Measurements from ENCODE around the gene GPR89B.
"Not testable (repeated sequence)": the region's sequence is repeated elsewhere in the genome, so short reads cannot be mapped to it uniquely, and the experiment has no call there.

The GPR89B gene

DNA sequence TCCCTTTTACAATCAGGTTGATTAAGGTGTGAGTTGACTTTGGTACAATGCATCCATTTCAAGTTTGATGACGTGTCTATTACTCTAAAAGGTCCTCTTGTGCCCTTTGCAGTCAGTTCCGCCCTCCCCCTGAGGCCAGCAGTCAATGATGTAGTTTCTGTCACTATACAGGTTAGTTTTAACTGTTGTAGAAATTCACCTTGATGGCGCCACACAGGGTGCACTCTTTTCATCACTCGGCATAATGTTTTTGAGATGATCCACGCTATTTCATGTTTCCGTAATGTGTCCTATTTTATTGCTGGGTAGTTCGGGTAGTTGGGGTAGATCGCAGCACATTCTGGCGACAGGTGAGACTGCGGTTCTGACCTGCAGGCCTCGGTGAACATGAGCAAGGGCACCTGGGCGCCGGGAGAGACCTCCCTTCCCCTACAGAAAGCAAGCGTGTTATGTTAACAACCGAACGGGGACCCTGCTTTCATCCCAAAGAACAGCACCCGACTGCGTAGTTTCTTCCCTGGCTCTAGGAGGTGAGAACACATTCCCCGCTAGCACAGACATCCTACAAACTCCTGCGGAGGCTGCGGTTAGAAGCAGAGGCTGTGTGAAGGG lies 109.7 kb downstream of the GPR89B start:
- H3K4me3 ChIP-seq (ENCODE audit: control insufficient read depth, low read depth, low read length); DNase-seq (ENCODE audit: low read depth): not testable (repeated sequence)

DNA sequence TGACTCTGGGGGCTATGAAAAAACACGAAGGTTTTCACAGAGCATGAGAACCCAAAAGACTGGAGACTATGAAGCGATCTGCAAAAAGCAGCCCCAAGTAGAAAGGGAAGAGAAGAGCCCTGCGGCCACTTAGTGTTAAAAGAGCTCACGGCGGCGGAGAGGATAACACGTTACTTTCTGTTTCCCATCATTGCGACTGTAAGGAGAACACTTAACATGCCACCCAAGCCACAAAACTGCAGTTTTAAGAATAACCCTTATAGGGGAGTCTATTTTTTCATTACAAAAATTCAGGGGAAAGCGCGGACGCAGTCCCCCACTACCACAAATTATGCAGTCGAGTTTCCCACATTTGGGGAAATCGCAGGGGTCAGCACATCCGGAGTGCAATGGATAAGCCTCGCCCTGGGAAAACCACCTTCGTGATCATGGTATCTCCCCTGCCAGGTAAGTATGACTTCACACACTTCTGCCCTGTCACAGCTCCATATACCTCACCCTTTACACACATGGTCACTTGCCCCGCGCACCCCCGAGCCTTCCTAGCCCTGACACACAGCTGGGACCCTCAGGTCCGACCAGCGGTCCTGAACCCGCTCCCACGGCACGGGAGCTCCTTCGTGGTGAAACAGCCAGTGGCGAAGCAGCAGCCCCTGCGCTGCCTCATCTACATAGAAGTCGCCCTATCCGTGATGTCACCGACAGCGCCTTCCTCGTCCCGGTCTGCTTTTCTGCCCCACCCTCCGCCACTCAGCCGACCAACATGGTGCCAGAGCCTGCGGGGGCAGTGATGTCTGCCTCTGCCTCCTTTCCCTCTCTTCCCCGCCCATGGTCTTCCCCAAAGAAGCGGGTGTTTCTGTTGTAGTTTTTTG lies 110.5 kb downstream of the GPR89B start:
- peak; percentile 90 for DNase-seq (ENCODE audit: low read depth)
- H3K4me3 ChIP-seq (ENCODE audit: control insufficient read depth, low read depth, low read length), result peak overlapping the region; percentile 35
